ENCODE data around the gene CEP72.

CEP72 gene

DNA sequence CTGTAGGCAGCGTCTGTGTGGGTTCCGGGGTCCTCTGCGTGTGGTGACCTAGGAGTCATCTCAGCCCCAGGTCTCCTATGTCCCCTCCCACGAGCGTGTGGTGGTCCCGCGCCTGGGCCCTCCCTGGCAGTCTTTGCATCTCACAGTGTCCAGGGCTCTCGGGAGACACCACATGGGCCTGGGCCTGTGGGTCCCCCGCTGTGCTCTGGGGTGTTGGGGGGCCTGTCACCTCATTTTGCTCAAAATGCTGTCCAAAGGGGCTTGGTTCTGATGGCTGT, 27.1 kb downstream of the CEP72 start:
- H3K9me3 ChIP-seq (ENCODE audit: low read length) = no peaks in the 10 kb centered on the region
- H3K4me2 ChIP-seq (ENCODE audit: low read length) = no peak overlapping the region
- no peak overlapping the region for H3K4me3 ChIP-seq (ENCODE audit: low read depth, low read length, poor library complexity, severe bottlenecking)
- no peak overlapping the region for H3K9ac ChIP-seq (ENCODE audit: low read length)
- no peaks in the 10 kb centered on the region for H3K79me2 ChIP-seq (ENCODE audit: insufficient read depth, low read length)
- no peak overlapping the region for H3K27ac ChIP-seq (ENCODE audit: low read depth, low read length, poor library complexity, severe bottlenecking)
- peaks cover 14% of the 10 kb centered on the region for H3K4me1 ChIP-seq (ENCODE audit: insufficient read depth, low read length, severe bottlenecking)
- H3K27me3 ChIP-seq (ENCODE audit: insufficient read depth, low read length) = no peaks in the 10 kb centered on the region
- no peak for TF ChIP-seq CTCF (IDR thresholded peaks at IDR 0.05; ENCODE audit: low read length)
- no peak for TF ChIP-seq EZH2 (IDR thresholded peaks at IDR 0.05; ENCODE audit: borderline replicate concordance, low read length)
- no peaks in the 10 kb centered on the region for H4K20me1 ChIP-seq (ENCODE audit: insufficient read depth, low read length)
- no peaks in the 10 kb centered on the region for H3K9me2 ChIP-seq (ENCODE audit: low read depth, low read length)
- peaks cover 68% of the 10 kb centered on the region for H3K36me3 ChIP-seq (ENCODE audit: insufficient read depth, low read length)
- H3F3A ChIP-seq (ENCODE audit: insufficient read depth, low read length) = no peaks in the 10 kb centered on the region
- no peak overlapping the region for H2AFZ ChIP-seq (ENCODE audit: low read length)

DNA sequence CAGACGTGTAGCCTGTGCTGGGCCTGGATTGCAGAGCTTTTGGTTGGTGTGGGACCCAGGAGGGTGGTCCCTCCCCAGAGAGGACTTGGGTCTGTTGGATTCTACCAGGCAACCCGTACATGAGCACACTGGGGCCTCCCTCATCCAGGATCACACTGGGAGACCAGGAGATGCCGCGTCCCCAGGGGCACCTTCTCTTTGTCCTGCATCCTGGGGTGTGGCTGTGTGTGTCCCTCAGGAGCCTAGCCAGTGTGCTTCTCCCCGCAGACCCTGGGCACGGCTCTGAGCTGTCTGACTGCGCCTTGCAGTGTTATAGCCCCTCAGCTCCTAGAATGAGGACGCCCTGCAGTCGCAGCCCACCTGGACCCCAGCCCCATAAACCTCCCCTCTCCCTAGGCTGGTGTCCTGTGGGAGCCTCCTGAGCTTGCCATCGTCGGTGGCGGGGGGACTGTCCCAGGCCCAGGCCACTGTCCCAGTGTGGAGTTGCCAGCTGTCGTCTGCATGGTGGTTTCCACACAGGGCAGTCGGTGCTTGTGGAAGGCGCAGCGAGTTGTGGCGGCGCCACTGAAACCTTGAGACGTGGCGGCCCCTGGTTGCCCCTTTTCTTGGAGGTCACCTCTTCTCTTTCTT, 27.6 kb downstream of the CEP72 start:
- no peak overlapping the region for H3K9ac ChIP-seq (ENCODE audit: low read length)
- no peak overlapping the region for H3K27ac ChIP-seq (ENCODE audit: low read depth, low read length, poor library complexity, severe bottlenecking)
- no peak overlapping the region for H3K4me2 ChIP-seq (ENCODE audit: low read length)
- H3K27me3 ChIP-seq (ENCODE audit: insufficient read depth, low read length) = no peaks in the 10 kb centered on the region
- no peaks in the 10 kb centered on the region for H3K9me2 ChIP-seq (ENCODE audit: low read depth, low read length)
- peaks cover 19% of the 10 kb centered on the region for H3K4me1 ChIP-seq (ENCODE audit: insufficient read depth, low read length, severe bottlenecking)
- no peaks in the 10 kb centered on the region for H3K79me2 ChIP-seq (ENCODE audit: insufficient read depth, low read length)
- H3K4me3 ChIP-seq (ENCODE audit: low read depth, low read length, poor library complexity, severe bottlenecking) = no peak overlapping the region
- no peaks in the 10 kb centered on the region for H3K9me3 ChIP-seq (ENCODE audit: low read length)
- no peaks in the 10 kb centered on the region for H3F3A ChIP-seq (ENCODE audit: insufficient read depth, low read length)
- peaks cover 67% of the 10 kb centered on the region for H3K36me3 ChIP-seq (ENCODE audit: insufficient read depth, low read length)
- H4K20me1 ChIP-seq (ENCODE audit: insufficient read depth, low read length) = no peaks in the 10 kb centered on the region
- TF ChIP-seq EZH2 (IDR thresholded peaks at IDR 0.05; ENCODE audit: borderline replicate concordance, low read length) (no peak), CTCF (IDR thresholded peaks at IDR 0.05; ENCODE audit: low read length) (no peak)
- no peak overlapping the region for H2AFZ ChIP-seq (ENCODE audit: low read length)

GRCh38 chr5:640461-641330, 28.6 kb downstream of the CEP72 start:
- no peak overlapping the region for H3K9ac ChIP-seq (ENCODE audit: low read length)
- H3K9me3 ChIP-seq (ENCODE audit: low read length) = no peaks in the 10 kb centered on the region
- no peak overlapping the region for H3K27ac ChIP-seq (ENCODE audit: low read depth, low read length, poor library complexity, severe bottlenecking)
- no peak overlapping the region for H3K4me3 ChIP-seq (ENCODE audit: low read depth, low read length, poor library complexity, severe bottlenecking)
- H3F3A ChIP-seq (ENCODE audit: insufficient read depth, low read length) = no peaks in the 10 kb centered on the region
- H3K9me2 ChIP-seq (ENCODE audit: low read depth, low read length) = no peaks in the 10 kb centered on the region
- H2AFZ ChIP-seq (ENCODE audit: low read length) = no peak overlapping the region
- H3K36me3 ChIP-seq (ENCODE audit: insufficient read depth, low read length) = peaks cover 67% of the 10 kb centered on the region
- H3K4me1 ChIP-seq (ENCODE audit: insufficient read depth, low read length, severe bottlenecking) = peaks cover 19% of the 10 kb centered on the region
- no peak overlapping the region for H3K4me2 ChIP-seq (ENCODE audit: low read length)
- no peaks in the 10 kb centered on the region for H3K27me3 ChIP-seq (ENCODE audit: insufficient read depth, low read length)
- no peaks in the 10 kb centered on the region for H4K20me1 ChIP-seq (ENCODE audit: insufficient read depth, low read length)
- H3K79me2 ChIP-seq (ENCODE audit: insufficient read depth, low read length) = no peaks in the 10 kb centered on the region
- TF ChIP-seq EZH2 (IDR thresholded peaks at IDR 0.05; ENCODE audit: borderline replicate concordance, low read length) (no peak), CTCF (IDR thresholded peaks at IDR 0.05; ENCODE audit: low read length) (no peak; the same call in 1 of the 2 replicates)
